ENCODE measurements around the gene ITK.
"Not testable (repeated sequence)": the region's sequence is repeated elsewhere in the genome, so short reads cannot be mapped to it uniquely, and the experiment has no call there.

The ITK gene

DNA sequence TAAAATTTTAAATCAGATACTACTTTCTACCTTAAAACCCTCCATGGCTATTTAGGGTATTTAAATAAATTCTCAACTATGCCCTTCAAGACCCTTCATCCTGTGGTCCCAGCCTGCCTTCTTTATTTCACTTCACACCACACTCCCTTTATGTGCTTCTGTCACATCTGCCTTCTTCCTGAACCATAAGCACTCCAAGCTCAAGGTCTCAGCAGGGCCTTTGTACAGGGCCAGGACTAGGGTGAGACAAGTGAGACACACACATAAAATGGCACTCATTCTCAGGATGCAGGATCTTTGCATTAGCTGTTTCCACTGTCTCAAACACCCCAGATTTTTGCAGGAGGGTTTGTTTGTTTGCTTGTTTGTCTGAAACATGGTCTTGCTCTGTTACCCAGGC, 7.6 kb downstream of the ITK start:
- Histone ChIP-seq H3K4me1 (ENCODE audit: control insufficient read depth, insufficient read depth, low read length, poor library complexity, severe bottlenecking) (no peaks in the 10 kb centered on the region), H3K4me3 (ENCODE audit: extremely low read depth, insufficient read depth, low read length, poor library complexity, severe bottlenecking) (no peak overlapping the region), H3K36me3 (ENCODE audit: control insufficient read depth, insufficient read depth, low read length) (no peaks in the 10 kb centered on the region), H3K27ac (ENCODE audit: low read depth, low read length, severe bottlenecking) (no peak overlapping the region), H3K9me3 (ENCODE audit: control insufficient read depth, low read length) (no peaks in the 10 kb centered on the region)

DNA sequence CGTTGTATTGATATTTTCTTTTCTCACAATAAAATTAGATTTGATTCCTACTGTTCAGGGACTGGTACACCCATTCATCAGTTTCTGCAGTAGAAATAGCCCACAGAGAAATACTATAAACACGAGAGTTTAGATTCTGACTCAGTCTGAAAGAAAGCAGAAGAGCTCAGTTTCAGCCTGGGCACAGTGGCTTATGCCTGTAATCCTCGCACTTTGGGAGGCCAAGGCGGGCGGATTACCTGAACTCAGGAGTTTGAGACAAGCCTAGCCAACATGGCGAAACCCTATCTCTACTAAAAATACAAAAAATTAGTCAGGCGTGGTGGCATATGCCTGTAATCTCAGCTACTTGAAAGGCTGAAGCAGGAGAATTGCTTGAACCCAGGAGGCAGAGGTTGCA, 8.6 kb downstream of the ITK start:
- no peaks in the 10 kb centered on the region for H3K4me1 ChIP-seq (ENCODE audit: control insufficient read depth, insufficient read depth, low read length, poor library complexity, severe bottlenecking)
- H3K9me3 ChIP-seq (ENCODE audit: control insufficient read depth, low read length) = no peaks in the 10 kb centered on the region
- 90 to 98% methylated on average over 3 to 5 of the region's 7 CpGs for WGBS, 2 experiments (ENCODE audit: insufficient coverage in 2 of 2)

DNA sequence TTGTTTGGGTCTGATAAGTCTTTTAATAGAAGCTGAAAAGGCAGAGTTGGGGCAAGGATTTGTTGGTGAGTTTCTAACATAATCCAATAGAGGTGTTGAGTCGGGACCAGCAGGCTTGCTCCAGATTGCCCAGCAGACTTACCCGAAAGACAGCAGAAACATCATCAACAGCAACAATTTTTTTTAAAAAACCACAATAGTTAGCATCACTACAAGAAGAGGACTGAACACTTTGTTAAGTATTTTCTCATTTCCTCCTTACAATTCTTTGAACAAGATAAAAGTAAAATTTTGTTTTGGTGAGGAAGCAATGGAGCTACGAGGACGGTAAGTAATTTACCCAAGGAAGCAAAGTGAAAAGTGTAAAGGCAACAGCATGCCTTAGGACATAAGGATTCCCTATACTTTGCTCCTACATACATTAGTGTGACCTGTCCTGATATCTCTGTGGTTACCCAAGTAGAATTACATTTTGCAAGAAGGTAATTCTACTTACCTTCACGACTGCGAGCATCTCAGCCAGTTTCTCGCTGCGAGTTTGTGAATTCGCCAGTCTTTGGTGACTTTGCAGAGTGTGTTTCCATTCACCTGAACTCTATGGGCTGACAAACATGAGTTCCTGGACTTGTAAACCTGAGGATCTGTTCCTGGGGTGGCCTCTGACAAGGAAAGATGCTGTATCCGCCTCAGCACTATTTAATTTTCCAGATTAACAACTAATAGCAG, 13.2 kb downstream of the ITK start:
- no peak overlapping the region for H3K27ac ChIP-seq (ENCODE audit: low read depth, low read length, severe bottlenecking)
- no peak overlapping the region for H3K4me3 ChIP-seq (ENCODE audit: extremely low read depth, insufficient read depth, low read length, poor library complexity, severe bottlenecking)
- whole genome bisulfite sequencing, 2 experiments (ENCODE audit: insufficient coverage in 2 of 2) = 94 to 97% methylated on average over 5 to 9 of the region's 10 CpGs
- no peaks in the 10 kb centered on the region for H3K36me3 ChIP-seq (ENCODE audit: control insufficient read depth, insufficient read depth, low read length)
- H3K4me1 ChIP-seq (ENCODE audit: control insufficient read depth, insufficient read depth, low read length, poor library complexity, severe bottlenecking) = no peaks in the 10 kb centered on the region
- no peaks in the 10 kb centered on the region for H3K9me3 ChIP-seq (ENCODE audit: control insufficient read depth, low read length)

More for the DNA sequence above, 8.6 kb downstream of the ITK start:
- Histone ChIP-seq H3K27ac (ENCODE audit: low read depth, low read length, severe bottlenecking) (no peak overlapping the region), H3K4me3 (ENCODE audit: extremely low read depth, insufficient read depth, low read length, poor library complexity, severe bottlenecking) (no peak overlapping the region), H3K36me3 (ENCODE audit: control insufficient read depth, insufficient read depth, low read length) (no peaks in the 10 kb centered on the region)

DNA sequence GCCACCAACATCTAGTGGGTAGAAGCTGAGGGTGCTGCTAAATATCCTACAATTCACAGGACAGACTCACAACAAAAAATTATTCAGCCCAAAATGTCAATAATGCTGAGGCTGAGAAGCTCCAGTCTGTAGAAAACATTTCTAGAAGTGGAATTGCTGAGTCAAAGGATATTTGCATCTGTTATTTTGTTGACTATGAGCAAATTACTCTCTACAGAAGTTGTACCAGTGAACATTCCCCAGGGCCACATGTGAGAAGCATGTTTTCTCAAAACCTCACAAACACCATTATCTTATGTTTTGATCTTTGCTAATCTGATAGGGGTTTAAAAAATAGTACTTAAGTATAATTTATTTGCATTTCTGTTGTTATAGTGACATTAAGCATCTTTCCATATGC, 15.4 kb downstream of the ITK start:
- H3K9me3 ChIP-seq (ENCODE audit: control insufficient read depth, low read length) = no peaks in the 10 kb centered on the region
- no peaks in the 10 kb centered on the region for H3K36me3 ChIP-seq (ENCODE audit: control insufficient read depth, insufficient read depth, low read length)
- H3K4me1 ChIP-seq (ENCODE audit: control insufficient read depth, insufficient read depth, low read length, poor library complexity, severe bottlenecking) = no peaks in the 10 kb centered on the region
- H3K4me3 ChIP-seq (ENCODE audit: extremely low read depth, insufficient read depth, low read length, poor library complexity, severe bottlenecking) = no peak overlapping the region
- H3K27ac ChIP-seq (ENCODE audit: low read depth, low read length, severe bottlenecking) = no peak overlapping the region

GRCh38 chr5:157197086-157197485, 16.4 kb downstream of the ITK start:
- no peaks in the 10 kb centered on the region for H3K9me3 ChIP-seq (ENCODE audit: control insufficient read depth, low read length)
- H3K27ac ChIP-seq (ENCODE audit: low read depth, low read length, severe bottlenecking) = no peak overlapping the region
- H3K4me3 ChIP-seq (ENCODE audit: extremely low read depth, insufficient read depth, low read length, poor library complexity, severe bottlenecking) = no peak overlapping the region
- H3K4me1 ChIP-seq (ENCODE audit: control insufficient read depth, insufficient read depth, low read length, poor library complexity, severe bottlenecking) = no peaks in the 10 kb centered on the region
- H3K36me3 ChIP-seq (ENCODE audit: control insufficient read depth, insufficient read depth, low read length) = no peaks in the 10 kb centered on the region
- no CpG with 5 or more reads among the region's 3 CpGs for WGBS, 2 experiments (ENCODE audit: insufficient coverage in 2 of 2)

GRCh38 chr5:157198277-157198986, 17.8 kb downstream of the ITK start:
- H3K36me3 ChIP-seq (ENCODE audit: control insufficient read depth, insufficient read depth, low read length) = no peaks in the 10 kb centered on the region
- WGBS, 2 experiments (ENCODE audit: insufficient coverage in 2 of 2) = 78 to 85% methylated on average over 3 of the region's 5 CpGs
- H3K4me3 ChIP-seq (ENCODE audit: extremely low read depth, insufficient read depth, low read length, poor library complexity, severe bottlenecking) = no peak overlapping the region
- H3K4me1 ChIP-seq (ENCODE audit: control insufficient read depth, insufficient read depth, low read length, poor library complexity, severe bottlenecking) = no peaks in the 10 kb centered on the region
- no peaks in the 10 kb centered on the region for H3K9me3 ChIP-seq (ENCODE audit: control insufficient read depth, low read length)
- no peak overlapping the region for H3K27ac ChIP-seq (ENCODE audit: low read depth, low read length, severe bottlenecking)

DNA sequence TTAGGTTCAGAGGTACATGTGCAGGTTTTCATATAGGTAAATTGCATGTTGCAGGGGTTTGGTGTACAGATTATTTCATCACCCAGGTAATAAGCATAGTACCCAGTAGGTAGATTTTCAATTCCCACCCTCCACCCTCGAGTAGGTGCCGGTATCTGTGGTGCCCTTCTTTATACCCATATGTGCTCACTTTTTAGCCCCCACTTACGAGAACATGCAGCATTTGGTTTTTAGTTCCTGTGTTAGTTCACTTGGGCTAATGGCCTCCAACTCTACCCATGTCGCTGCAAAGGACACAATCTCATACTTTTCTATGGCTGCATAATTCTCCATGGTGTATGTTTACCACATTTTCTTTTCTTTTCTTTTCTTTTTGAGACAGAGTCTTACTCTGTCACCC, 21.2 kb downstream of the ITK start:
- 85 to 98% methylated on average over 2 to 4 of the region's 4 CpGs for WGBS, 2 experiments (ENCODE audit: insufficient coverage in 2 of 2)
- peaks cover 6% of the 10 kb centered on the region for H3K9me3 ChIP-seq (ENCODE audit: control insufficient read depth, low read length)
- H3K27ac ChIP-seq (ENCODE audit: low read depth, low read length, severe bottlenecking) = no peak overlapping the region
- no peaks in the 10 kb centered on the region for H3K36me3 ChIP-seq (ENCODE audit: control insufficient read depth, insufficient read depth, low read length)
- H3K4me3 ChIP-seq (ENCODE audit: extremely low read depth, insufficient read depth, low read length, poor library complexity, severe bottlenecking) = no peak overlapping the region
- no peaks in the 10 kb centered on the region for H3K4me1 ChIP-seq (ENCODE audit: control insufficient read depth, insufficient read depth, low read length, poor library complexity, severe bottlenecking)

GRCh38 chr5:157203417-157203816, 22.8 kb downstream of the ITK start:
- Histone ChIP-seq H3K36me3 (ENCODE audit: control insufficient read depth, insufficient read depth, low read length) (no peaks in the 10 kb centered on the region), H3K27ac (ENCODE audit: low read depth, low read length, severe bottlenecking) (no peak overlapping the region), H3K4me3 (ENCODE audit: extremely low read depth, insufficient read depth, low read length, poor library complexity, severe bottlenecking) (no peak overlapping the region), H3K9me3 (ENCODE audit: control insufficient read depth, low read length) (peaks cover 11% of the 10 kb centered on the region), H3K4me1 (ENCODE audit: control insufficient read depth, insufficient read depth, low read length, poor library complexity, severe bottlenecking) (no peaks in the 10 kb centered on the region)
- 56 to 100% methylated on average over 1 to 2 of the region's 4 CpGs for WGBS, 2 experiments (ENCODE audit: insufficient coverage in 2 of 2)

DNA sequence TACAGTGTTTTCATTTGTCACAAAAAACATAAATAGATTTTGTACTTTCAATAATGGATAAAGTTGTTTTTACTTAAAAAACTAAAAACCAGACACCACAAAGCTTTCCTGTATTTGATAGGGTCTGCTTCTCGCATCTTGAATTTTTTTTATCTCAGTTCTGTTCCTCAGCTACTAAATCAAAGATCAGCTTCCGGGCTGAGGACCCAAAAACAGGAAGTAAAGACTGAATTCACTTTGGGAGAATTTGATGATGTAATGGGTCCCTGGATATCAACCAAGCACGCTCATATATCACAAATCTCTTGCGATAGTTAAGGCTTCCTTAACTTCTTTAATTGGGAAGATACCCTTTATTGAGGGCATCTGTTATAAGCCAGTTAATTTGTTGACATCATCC, 24.1 kb downstream of the ITK start:
- Histone ChIP-seq H3K9me3 (ENCODE audit: control insufficient read depth, low read length) (peaks cover 11% of the 10 kb centered on the region), H3K4me1 (ENCODE audit: control insufficient read depth, insufficient read depth, low read length, poor library complexity, severe bottlenecking) (no peaks in the 10 kb centered on the region), H3K36me3 (ENCODE audit: control insufficient read depth, insufficient read depth, low read length) (no peaks in the 10 kb centered on the region), H3K4me3 (ENCODE audit: extremely low read depth, insufficient read depth, low read length, poor library complexity, severe bottlenecking) (no peak overlapping the region), H3K27ac (ENCODE audit: low read depth, low read length, severe bottlenecking) (no peak overlapping the region)
- WGBS, 2 experiments (ENCODE audit: insufficient coverage in 2 of 2) = no CpG with 5 or more reads among the region's 4 CpGs

- H3K36me3 ChIP-seq (ENCODE audit: control insufficient read depth, insufficient read depth, low read length) = no peaks in the 10 kb centered on the region
- H3K4me1 ChIP-seq (ENCODE audit: control insufficient read depth, insufficient read depth, low read length, poor library complexity, severe bottlenecking) = no peaks in the 10 kb centered on the region
- H3K27ac ChIP-seq (ENCODE audit: low read depth, low read length, severe bottlenecking) = no peak overlapping the region
- no peak overlapping the region for H3K4me3 ChIP-seq (ENCODE audit: extremely low read depth, insufficient read depth, low read length, poor library complexity, severe bottlenecking)
- peaks cover 11% of the 10 kb centered on the region for H3K9me3 ChIP-seq (ENCODE audit: control insufficient read depth, low read length)
- whole genome bisulfite sequencing, 2 experiments (ENCODE audit: insufficient coverage in 2 of 2) = 100% methylated on average over 3 of the region's 6 CpGs; no CpG with 5 or more reads in 1 of the 2 experiments
Observed at GRCh38 chr5:157205708-157206107, 25.1 kb downstream of the ITK start.

DNA sequence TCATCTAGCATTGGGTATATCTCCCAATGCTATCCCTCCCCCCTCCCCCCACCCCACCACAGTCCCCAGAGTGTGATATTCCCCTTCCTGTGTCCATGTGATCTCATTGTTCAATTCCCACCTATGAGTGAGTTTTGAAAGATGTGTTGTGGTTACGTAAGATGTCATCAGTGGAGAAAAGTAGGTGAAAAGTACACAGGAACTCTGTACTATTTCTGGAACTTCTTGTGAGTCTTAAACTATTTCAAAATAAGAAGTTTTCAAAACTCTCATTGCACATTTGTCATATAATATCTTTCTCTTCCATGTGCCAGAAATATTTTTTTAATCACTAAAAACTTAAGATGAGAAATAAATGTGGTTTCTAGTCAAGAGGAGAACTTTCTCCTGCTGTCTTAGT, 30.0 kb downstream of the ITK start:
- H3K27ac ChIP-seq (ENCODE audit: low read depth, low read length, severe bottlenecking); H3K4me3 ChIP-seq (ENCODE audit: extremely low read depth, insufficient read depth, low read length, poor library complexity, severe bottlenecking); H3K9me3 ChIP-seq (ENCODE audit: control insufficient read depth, low read length); H3K36me3 ChIP-seq (ENCODE audit: control insufficient read depth, insufficient read depth, low read length); H3K4me1 ChIP-seq (ENCODE audit: control insufficient read depth, insufficient read depth, low read length, poor library complexity, severe bottlenecking): not testable (repeated sequence)
- no CpG with 5 or more reads among the region's 1 CpG for WGBS, 2 experiments (ENCODE audit: insufficient coverage in 2 of 2)

Measured in mesodermal cell (in vitro differentiated cells).